ENCODE measurements around the gene SLC25A48.

Gene SLC25A48, protein sequence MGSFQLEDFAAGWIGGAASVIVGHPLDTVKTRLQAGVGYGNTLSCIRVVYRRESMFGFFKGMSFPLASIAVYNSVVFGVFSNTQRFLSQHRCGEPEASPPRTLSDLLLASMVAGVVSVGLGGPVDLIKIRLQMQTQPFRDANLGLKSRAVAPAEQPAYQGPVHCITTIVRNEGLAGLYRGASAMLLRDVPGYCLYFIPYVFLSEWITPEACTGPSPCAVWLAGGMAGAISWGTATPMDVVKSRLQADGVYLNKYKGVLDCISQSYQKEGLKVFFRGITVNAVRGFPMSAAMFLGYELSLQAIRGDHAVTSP

DNA sequence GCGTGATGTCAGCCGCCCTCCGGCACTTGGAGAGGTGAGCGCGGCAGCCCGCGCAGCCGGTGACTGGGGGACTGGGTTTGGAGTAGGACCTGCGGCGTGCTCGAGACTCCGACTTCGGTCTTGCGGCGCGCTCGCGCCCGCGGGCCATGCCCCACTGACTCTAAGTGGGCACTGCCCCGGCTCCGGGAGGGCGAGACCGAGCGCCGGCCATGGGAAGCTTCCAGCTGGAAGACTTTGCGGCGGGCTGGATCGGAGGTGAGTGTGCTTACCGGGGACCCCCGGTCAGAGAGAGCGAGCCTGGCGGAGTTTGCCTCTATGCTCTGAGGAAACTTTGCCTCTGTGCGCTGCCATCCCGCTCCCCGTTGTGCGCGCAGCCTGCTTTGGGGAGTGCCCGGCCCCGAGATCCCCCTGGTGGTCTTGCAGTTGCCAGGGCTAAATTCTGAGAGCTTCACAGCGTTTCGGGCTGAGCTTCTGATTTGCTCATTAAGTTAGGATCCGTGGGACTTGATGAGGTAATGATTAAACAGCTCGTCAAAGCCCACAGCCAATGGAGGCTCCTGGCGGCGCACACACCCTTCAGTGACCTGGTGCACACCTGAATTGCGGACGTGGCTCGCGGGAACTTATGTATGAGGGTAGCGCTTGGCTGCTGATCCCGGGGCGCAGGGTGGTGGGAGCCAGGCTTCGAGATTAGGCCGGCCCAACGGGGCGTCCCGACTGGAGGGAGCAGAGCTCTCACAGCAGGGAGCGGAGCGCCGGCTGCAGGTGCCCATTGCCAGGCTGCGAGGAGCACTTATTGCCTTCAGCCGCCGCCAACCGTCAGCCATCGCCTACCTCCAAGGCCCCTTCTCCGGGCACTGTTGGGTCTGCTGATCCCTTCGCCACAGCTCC is at the start of gene SLC25A48:
Gene SLC25A48 (plus strand): TSS at position 25 of the 891 bp plus-strand sequence. CDS start 185 bp downstream, at position 210.
- no peaks in the 10 kb centered on the region for H3K27me3 ChIP-seq (ENCODE audit: insufficient read depth, low read length)
- H2AFZ ChIP-seq (ENCODE audit: low read length), result no peak within 1 kb of the TSS
- H3K4me2 ChIP-seq (ENCODE audit: low read length), result no peak within 1 kb of the TSS
- no peaks in the 10 kb centered on the region for H3K79me2 ChIP-seq (ENCODE audit: insufficient read depth, low read length)
- H3K4me3 ChIP-seq (ENCODE audit: low read depth, low read length, poor library complexity, severe bottlenecking), result no peak within 1 kb of the TSS
- no peak within 1 kb of the TSS for H3K9ac ChIP-seq (ENCODE audit: low read length)
- H3K4me1 ChIP-seq (ENCODE audit: insufficient read depth, low read length, severe bottlenecking), result no peaks in the 10 kb centered on the region
- H4K20me1 ChIP-seq (ENCODE audit: insufficient read depth, low read length), result no peaks in the 10 kb centered on the region
- no peaks in the 10 kb centered on the region for H3K9me2 ChIP-seq (ENCODE audit: low read depth, low read length)
- H3F3A ChIP-seq (ENCODE audit: insufficient read depth, low read length), result no peaks in the 10 kb centered on the region
- H3K36me3 ChIP-seq (ENCODE audit: insufficient read depth, low read length), result no peaks in the 10 kb centered on the region
- no peak within 1 kb of the TSS for H3K27ac ChIP-seq (ENCODE audit: low read depth, low read length, poor library complexity, severe bottlenecking)
- TF ChIP-seq, protein P1, sequence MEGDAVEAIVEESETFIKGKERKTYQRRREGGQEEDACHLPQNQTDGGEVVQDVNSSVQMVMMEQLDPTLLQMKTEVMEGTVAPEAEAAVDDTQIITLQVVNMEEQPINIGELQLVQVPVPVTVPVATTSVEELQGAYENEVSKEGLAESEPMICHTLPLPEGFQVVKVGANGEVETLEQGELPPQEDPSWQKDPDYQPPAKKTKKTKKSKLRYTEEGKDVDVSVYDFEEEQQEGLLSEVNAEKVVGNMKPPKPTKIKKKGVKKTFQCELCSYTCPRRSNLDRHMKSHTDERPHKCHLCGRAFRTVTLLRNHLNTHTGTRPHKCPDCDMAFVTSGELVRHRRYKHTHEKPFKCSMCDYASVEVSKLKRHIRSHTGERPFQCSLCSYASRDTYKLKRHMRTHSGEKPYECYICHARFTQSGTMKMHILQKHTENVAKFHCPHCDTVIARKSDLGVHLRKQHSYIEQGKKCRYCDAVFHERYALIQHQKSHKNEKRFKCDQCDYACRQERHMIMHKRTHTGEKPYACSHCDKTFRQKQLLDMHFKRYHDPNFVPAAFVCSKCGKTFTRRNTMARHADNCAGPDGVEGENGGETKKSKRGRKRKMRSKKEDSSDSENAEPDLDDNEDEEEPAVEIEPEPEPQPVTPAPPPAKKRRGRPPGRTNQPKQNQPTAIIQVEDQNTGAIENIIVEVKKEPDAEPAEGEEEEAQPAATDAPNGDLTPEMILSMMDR (IDR thresholded peaks at IDR 0.05; ENCODE audit: low read length), result peak; percentile 19; the same call in 1 of the 2 replicates
- TF ChIP-seq EZH2 (IDR thresholded peaks at IDR 0.05; ENCODE audit: borderline replicate concordance, low read length), result no peak
- no peaks in the 10 kb centered on the region for H3K9me3 ChIP-seq (ENCODE audit: low read length)

DNA sequence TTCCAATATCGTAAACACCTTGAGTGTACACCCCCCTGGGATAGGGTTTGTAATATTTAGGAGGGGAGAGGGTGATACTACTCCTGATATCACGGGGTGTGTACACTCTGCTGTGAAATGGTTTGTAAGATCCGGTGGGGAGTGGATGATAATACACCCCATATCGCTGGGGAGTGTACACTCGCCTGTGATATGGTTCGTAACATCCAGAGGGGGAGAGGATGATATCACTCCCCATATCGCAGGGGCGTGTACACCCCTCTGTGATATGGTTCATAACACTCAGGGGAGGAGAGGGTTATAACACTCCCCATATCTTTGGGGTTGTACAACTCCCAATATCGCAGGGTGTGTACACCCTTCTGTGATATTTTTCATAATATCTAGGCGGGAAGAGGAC is 33.8 kb upstream of the SLC25A48 start:
- Histone ChIP-seq H3K27ac (ENCODE audit: low read depth, low read length, poor library complexity, severe bottlenecking) (no peak overlapping the region), H3K4me1 (ENCODE audit: insufficient read depth, low read length, severe bottlenecking) (no peaks in the 10 kb centered on the region), H4K20me1 (ENCODE audit: insufficient read depth, low read length) (no peaks in the 10 kb centered on the region), H3F3A (ENCODE audit: insufficient read depth, low read length) (no peaks in the 10 kb centered on the region), H3K4me3 (ENCODE audit: low read depth, low read length, poor library complexity, severe bottlenecking) (no peak overlapping the region), H3K36me3 (ENCODE audit: insufficient read depth, low read length) (no peaks in the 10 kb centered on the region), H3K9ac (ENCODE audit: low read length) (no peak overlapping the region), H2AFZ (ENCODE audit: low read length) (no peak overlapping the region), H3K27me3 (ENCODE audit: insufficient read depth, low read length) (no peaks in the 10 kb centered on the region), H3K9me3 (ENCODE audit: low read length) (no peaks in the 10 kb centered on the region), H3K9me2 (ENCODE audit: low read depth, low read length) (no peaks in the 10 kb centered on the region), H3K4me2 (ENCODE audit: low read length) (no peak overlapping the region), H3K79me2 (ENCODE audit: insufficient read depth, low read length) (no peaks in the 10 kb centered on the region)
- TF ChIP-seq EZH2 (IDR thresholded peaks at IDR 0.05; ENCODE audit: borderline replicate concordance, low read length), result no peak

DNA sequence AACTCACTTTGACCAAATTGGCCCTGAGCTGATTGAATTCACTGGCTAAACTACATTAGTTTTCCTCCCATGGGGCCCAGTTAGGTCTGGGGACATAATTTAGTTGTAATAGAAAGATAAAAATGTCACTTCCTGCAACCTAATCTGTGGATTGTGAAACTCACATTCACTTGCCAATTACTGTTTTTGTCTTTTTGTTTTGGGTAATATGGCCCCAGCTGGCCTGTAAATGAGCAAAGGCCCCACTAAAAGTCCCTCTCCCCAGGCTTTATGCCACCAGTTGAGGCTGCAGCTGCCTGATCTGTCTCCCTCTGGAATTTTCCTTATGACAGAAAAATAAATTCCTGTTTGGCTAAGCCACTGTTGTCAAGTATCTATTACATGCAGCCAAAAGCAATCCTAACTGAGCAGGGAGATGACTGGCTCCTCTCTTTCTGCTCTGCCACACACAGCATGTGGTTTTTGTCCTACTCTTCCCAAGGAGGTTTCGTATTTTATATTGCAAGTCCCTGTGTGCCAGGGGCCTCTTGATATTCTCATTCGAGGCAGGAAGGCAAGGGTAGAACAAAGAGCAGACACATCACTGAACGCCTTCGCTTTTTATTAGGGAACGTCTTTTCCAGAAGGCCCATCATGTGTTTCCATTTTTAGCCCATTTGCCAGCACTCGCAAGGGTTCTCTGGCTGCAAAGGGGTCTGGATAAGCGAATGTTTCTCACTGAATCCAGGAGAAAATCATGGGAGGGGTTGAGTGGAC is 24.1 kb upstream of the SLC25A48 start:
- TF ChIP-seq EZH2 (IDR thresholded peaks at IDR 0.05; ENCODE audit: borderline replicate concordance, low read length), result no peak
- TF ChIP-seq, protein P1 (IDR thresholded peaks at IDR 0.05; ENCODE audit: low read length), result no peak
- Histone ChIP-seq H3K27me3 (ENCODE audit: insufficient read depth, low read length) (no peaks in the 10 kb centered on the region; the same call in 1 of the 2 replicates), H3K4me3 (ENCODE audit: low read depth, low read length, poor library complexity, severe bottlenecking) (no peak overlapping the region), H3F3A (ENCODE audit: insufficient read depth, low read length) (no peaks in the 10 kb centered on the region), H3K4me1 (ENCODE audit: insufficient read depth, low read length, severe bottlenecking) (no peaks in the 10 kb centered on the region), H3K4me2 (ENCODE audit: low read length) (no peak overlapping the region), H3K9me3 (ENCODE audit: low read length) (no peaks in the 10 kb centered on the region), H3K79me2 (ENCODE audit: insufficient read depth, low read length) (no peaks in the 10 kb centered on the region), H4K20me1 (ENCODE audit: insufficient read depth, low read length) (no peaks in the 10 kb centered on the region), H2AFZ (ENCODE audit: low read length) (no peak overlapping the region), H3K27ac (ENCODE audit: low read depth, low read length, poor library complexity, severe bottlenecking) (no peak overlapping the region), H3K36me3 (ENCODE audit: insufficient read depth, low read length) (no peaks in the 10 kb centered on the region), H3K9me2 (ENCODE audit: low read depth, low read length) (no peaks in the 10 kb centered on the region), H3K9ac (ENCODE audit: low read length) (no peak overlapping the region)
